ENCODE data around the gene IRF3. TPM values are rescaled to one million over a fixed set of nuclear protein-coding genes. Genes with fewer than 3 reads are reported as not detected.

Gene IRF3
- total RNA-seq, 1 donor from 2014 or later = 34.5 TPM

DNA sequence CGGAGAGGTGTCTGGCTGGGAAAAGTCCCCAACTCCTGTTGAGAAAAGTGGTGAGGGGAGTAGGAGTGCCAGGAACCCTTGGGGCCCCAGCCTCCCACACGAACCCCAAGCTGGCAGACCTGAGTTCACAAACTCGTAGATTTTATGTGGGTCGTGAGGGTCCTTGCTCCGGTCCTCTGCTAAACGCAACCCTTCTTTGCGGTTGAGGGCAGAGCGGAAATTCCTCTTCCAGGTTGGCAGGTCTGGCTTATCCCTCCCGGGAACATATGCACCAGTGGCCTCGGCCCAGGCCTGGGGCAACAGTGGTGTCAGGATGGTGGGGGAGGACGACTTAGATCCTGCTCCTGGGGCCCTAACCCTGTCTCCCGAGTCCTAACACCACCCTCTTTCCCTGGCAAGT lies 2.4 kb downstream of the IRF3 start:
- Histone ChIP-seq H3K27ac (replicated peaks) (no peak overlapping the region), H3K9me3 (replicated peaks) (no peaks in the 10 kb centered on the region), H3K4me1 (peaks cover 32% of the 10 kb centered on the region), H3K4me3 (no peak overlapping the region), H3K27me3 (ENCODE audit: low read depth) (no peaks in the 10 kb centered on the region), H3K36me3 (peaks cover 49% of the 10 kb centered on the region)
- no peak for DNase-seq
- TF ChIP-seq, protein P1, sequence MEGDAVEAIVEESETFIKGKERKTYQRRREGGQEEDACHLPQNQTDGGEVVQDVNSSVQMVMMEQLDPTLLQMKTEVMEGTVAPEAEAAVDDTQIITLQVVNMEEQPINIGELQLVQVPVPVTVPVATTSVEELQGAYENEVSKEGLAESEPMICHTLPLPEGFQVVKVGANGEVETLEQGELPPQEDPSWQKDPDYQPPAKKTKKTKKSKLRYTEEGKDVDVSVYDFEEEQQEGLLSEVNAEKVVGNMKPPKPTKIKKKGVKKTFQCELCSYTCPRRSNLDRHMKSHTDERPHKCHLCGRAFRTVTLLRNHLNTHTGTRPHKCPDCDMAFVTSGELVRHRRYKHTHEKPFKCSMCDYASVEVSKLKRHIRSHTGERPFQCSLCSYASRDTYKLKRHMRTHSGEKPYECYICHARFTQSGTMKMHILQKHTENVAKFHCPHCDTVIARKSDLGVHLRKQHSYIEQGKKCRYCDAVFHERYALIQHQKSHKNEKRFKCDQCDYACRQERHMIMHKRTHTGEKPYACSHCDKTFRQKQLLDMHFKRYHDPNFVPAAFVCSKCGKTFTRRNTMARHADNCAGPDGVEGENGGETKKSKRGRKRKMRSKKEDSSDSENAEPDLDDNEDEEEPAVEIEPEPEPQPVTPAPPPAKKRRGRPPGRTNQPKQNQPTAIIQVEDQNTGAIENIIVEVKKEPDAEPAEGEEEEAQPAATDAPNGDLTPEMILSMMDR (IDR thresholded peaks at IDR 0.05; ENCODE audit: borderline replicate concordance) = no peak
- intact Hi-C loops (cut with micrococcal nuclease) = no loop called here

- H3K27ac ChIP-seq (replicated peaks) = no peak overlapping the region
- intact Hi-C loops (cut with micrococcal nuclease) = no loop called here
- no peaks in the 10 kb centered on the region for H3K27me3 ChIP-seq (ENCODE audit: low read depth)
- peaks cover 32% of the 10 kb centered on the region for H3K4me1 ChIP-seq
- H3K9me3 ChIP-seq (replicated peaks) = no peaks in the 10 kb centered on the region
- H3K4me3 ChIP-seq = no peak overlapping the region
- no peak for DNase-seq
- peaks cover 62% of the 10 kb centered on the region for H3K36me3 ChIP-seq
- TF ChIP-seq, protein P1 (IDR thresholded peaks at IDR 0.05; ENCODE audit: borderline replicate concordance) = no peak
Measured at GRCh38 chr19:49662011-49662410, 3.6 kb downstream of the IRF3 start.

DNA sequence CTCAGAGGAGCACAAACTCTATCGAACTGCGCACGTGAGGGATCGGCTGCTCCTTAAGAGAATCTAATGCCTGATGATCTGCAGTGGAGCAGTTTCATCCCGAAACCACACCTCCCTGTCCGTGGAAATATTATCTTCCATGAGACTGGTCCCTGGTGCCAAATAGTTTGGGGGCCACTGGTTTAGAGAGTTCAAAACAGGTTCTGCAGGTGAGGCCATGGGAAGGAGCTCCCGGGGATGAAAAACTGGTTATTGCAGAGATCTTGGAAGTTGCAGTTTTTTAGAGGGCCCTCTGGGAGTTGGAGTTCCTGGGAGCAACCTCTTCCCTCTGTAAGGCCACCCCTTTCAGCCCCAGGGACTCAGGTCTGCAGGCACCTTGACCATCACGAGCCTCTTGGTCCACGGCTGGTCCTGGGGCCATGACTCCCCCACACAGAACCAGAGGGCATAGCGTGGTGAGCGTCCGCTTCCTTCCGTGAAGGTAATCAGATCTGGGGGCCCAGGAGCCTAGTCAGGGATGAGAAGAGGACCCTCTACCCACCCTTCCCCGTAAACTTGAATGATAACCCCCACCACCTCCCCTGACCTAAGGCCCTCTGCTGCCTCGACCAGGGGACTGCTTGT lies 5.2 kb downstream of the IRF3 start:
- TF ChIP-seq, protein P1 (IDR thresholded peaks at IDR 0.05; ENCODE audit: borderline replicate concordance) = no peak
- H3K27me3 ChIP-seq (ENCODE audit: low read depth) = no peaks in the 10 kb centered on the region
- H3K4me1 ChIP-seq = peaks cover 19% of the 10 kb centered on the region
- DNase-seq = no peak
- no peak overlapping the region for H3K4me3 ChIP-seq
- H3K36me3 ChIP-seq = peaks cover 77% of the 10 kb centered on the region
- no peaks in the 10 kb centered on the region for H3K9me3 ChIP-seq (replicated peaks)
- H3K27ac ChIP-seq (replicated peaks) = no peak overlapping the region
- intact Hi-C loops (cut with micrococcal nuclease) = no loop called here

GRCh38 chr19:49658566-49659442 lies 6.9 kb downstream of the IRF3 start:
- H3K36me3 ChIP-seq = peaks cover 94% of the 10 kb centered on the region
- H3K27me3 ChIP-seq (ENCODE audit: low read depth) = no peaks in the 10 kb centered on the region
- TF ChIP-seq, protein P1 (IDR thresholded peaks at IDR 0.05; ENCODE audit: borderline replicate concordance) = no peak
- no peak for DNase-seq
- intact Hi-C loops (cut with micrococcal nuclease) = no loop called here
- no peak overlapping the region for H3K27ac ChIP-seq (replicated peaks)
- no peaks in the 10 kb centered on the region for H3K9me3 ChIP-seq (replicated peaks)
- H3K4me3 ChIP-seq = no peak overlapping the region
- H3K4me1 ChIP-seq = peaks cover 3% of the 10 kb centered on the region

GRCh38 chr19:49658139-49658517 lies 7.5 kb downstream of the IRF3 start:
- no peak for DNase-seq
- Histone ChIP-seq H3K36me3 (peaks cover 100% of the 10 kb centered on the region), H3K4me1 (no peaks in the 10 kb centered on the region), H3K4me3 (no peak overlapping the region), H3K27me3 (ENCODE audit: low read depth) (no peaks in the 10 kb centered on the region), H3K9me3 (replicated peaks) (no peaks in the 10 kb centered on the region), H3K27ac (replicated peaks) (no peak overlapping the region)
- TF ChIP-seq, protein P1 (IDR thresholded peaks at IDR 0.05; ENCODE audit: borderline replicate concordance) = no peak
- intact Hi-C loops (cut with micrococcal nuclease) = no loop called here

Measured in left ventricle myocardium inferior (tissue), 1 donor.